ENCODE measurements around the gene PSMB2.
A peak's percentile ranks its signal among the peaks of the same experiment; 100 is the strongest.

PSMB2 gene

GRCh38 chr1:35661474-35661795 is 20.1 kb upstream of the PSMB2 start:
- no peak for ATAC-seq
- TF ChIP-seq ZNF565 (CRISPR knock-in tag; conservative IDR thresholded peaks at IDR 0.05; ENCODE audit: low read depth) (no peak), CREB5 (CRISPR knock-in tag; IDR thresholded peaks at IDR 0.05; ENCODE audit: low read depth) (no peak), ZFP3 (CRISPR knock-in tag; IDR thresholded peaks at IDR 0.05) (no peak), ISL1 (CRISPR knock-in tag; IDR thresholded peaks at IDR 0.05) (no peak), CSRNP3 (CRISPR knock-in tag; IDR thresholded peaks at IDR 0.05) (no peak), GLIS3 (CRISPR knock-in tag; IDR thresholded peaks at IDR 0.05) (no peak), ZNF8 (CRISPR knock-in tag; IDR thresholded peaks at IDR 0.05) (no peak)
- TF ChIP-seq, protein P1, sequence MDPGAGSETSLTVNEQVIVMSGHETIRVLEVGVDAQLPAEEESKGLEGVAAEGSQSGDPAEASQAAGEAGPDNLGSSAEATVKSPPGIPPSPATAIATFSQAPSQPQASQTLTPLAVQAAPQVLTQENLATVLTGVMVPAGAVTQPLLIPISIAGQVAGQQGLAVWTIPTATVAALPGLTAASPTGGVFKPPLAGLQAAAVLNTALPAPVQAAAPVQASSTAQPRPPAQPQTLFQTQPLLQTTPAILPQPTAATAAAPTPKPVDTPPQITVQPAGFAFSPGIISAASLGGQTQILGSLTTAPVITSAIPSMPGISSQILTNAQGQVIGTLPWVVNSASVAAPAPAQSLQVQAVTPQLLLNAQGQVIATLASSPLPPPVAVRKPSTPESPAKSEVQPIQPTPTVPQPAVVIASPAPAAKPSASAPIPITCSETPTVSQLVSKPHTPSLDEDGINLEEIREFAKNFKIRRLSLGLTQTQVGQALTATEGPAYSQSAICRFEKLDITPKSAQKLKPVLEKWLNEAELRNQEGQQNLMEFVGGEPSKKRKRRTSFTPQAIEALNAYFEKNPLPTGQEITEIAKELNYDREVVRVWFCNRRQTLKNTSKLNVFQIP (CRISPR knock-in tag; IDR thresholded peaks at IDR 0.05; ENCODE audit: borderline replicate concordance, low read depth) = no peak
- TF ChIP-seq, protein P2, sequence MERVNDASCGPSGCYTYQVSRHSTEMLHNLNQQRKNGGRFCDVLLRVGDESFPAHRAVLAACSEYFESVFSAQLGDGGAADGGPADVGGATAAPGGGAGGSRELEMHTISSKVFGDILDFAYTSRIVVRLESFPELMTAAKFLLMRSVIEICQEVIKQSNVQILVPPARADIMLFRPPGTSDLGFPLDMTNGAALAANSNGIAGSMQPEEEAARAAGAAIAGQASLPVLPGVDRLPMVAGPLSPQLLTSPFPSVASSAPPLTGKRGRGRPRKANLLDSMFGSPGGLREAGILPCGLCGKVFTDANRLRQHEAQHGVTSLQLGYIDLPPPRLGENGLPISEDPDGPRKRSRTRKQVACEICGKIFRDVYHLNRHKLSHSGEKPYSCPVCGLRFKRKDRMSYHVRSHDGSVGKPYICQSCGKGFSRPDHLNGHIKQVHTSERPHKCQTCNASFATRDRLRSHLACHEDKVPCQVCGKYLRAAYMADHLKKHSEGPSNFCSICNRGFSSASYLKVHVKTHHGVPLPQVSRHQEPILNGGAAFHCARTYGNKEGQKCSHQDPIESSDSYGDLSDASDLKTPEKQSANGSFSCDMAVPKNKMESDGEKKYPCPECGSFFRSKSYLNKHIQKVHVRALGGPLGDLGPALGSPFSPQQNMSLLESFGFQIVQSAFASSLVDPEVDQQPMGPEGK (CRISPR knock-in tag; IDR thresholded peaks at IDR 0.05; ENCODE audit: borderline replicate concordance) = no peak

DNA sequence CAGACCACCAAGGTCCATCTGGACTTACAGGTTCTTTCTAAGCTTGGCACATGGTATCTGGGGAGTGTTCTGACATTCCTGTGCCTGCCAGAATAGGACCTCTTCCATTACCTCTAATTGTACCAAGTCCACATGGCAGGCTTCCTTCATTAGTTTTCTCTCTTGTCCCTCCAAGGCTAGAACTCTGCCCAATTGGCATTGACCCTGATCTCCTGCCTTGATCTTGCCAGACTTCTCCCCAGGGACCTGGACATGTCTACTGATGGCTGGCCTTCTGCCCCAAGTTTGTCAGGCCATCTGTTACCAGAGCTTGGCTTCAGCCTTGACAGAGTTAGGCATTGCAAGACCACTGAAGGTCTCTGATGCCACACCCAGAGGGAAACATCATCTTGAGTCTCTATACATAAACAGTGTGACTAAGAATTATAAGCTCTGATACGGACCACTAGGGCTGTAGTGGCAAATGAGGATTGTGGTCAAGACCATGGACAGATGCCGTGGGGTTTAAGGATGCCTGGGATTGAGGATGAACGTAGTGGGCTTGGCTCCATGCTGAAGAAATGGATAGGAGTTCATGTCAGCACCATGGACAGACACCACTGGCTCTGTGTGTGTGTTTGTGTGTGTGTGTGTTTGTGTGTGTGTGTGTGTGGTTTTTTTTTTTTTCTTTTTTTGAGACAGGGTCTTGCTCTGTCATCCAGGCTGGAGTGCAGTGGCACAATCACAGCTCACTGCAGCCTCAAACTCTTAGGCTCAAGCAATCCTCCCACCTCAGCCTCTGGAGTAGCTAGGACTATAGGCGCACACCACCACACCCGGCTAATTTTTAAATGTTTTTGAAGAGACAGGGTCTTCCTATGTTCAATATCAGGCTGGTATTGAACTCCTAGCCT is 19.5 kb upstream of the PSMB2 start:
- peak; percentile 53; the same call in 2 of the 3 replicates for ATAC-seq
- no peak for TF ChIP-seq ESRRG (CRISPR knock-in tag; IDR thresholded peaks at IDR 0.05)
- peak; percentile 82 for TF ChIP-seq ZFP3 (CRISPR knock-in tag; IDR thresholded peaks at IDR 0.05)

GRCh38 chr1:35659589-35659988 is 18.3 kb upstream of the PSMB2 start:
- no peak for ATAC-seq
- TF ChIP-seq ISL1 (CRISPR knock-in tag; IDR thresholded peaks at IDR 0.05) (no peak), ARNTL (CRISPR knock-in tag; IDR thresholded peaks at IDR 0.05; ENCODE audit: borderline replicate concordance, low read depth) (no peak), GLIS3 (CRISPR knock-in tag; IDR thresholded peaks at IDR 0.05) (no peak), CSRNP3 (CRISPR knock-in tag; IDR thresholded peaks at IDR 0.05) (no peak), ZC3H10 (CRISPR knock-in tag; IDR thresholded peaks at IDR 0.05) (no peak), ZNF8 (CRISPR knock-in tag; IDR thresholded peaks at IDR 0.05) (no peak), TCF4 (CRISPR knock-in tag; IDR thresholded peaks at IDR 0.05; ENCODE audit: borderline replicate concordance) (no peak), OSR1 (CRISPR knock-in tag; IDR thresholded peaks at IDR 0.05) (no peak)
- TF ChIP-seq, protein P2 (CRISPR knock-in tag; IDR thresholded peaks at IDR 0.05; ENCODE audit: borderline replicate concordance) = no peak

DNA sequence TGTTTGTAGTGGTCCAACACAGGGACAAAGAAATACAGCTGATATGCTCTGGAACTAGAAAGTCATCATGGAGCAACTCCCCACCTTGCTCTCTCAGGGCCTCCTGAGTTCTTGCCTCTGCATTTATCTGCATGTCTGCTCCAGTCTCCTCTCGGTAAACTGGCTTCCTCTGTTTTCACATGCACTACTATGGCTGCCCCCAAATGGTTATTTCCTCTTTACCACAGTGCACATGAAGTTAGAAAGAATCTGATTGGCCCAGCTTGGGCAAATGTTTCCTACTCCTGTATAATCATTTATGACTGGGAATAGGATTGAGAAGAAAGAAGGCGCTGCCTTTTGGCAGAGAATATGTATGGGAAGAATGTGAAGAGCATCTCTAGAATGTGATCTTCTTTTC is 16.5 kb upstream of the PSMB2 start:
- ATAC-seq = no peak; the same call in 2 of the 3 replicates
- TF ChIP-seq ARNTL (CRISPR knock-in tag; IDR thresholded peaks at IDR 0.05; ENCODE audit: borderline replicate concordance, low read depth) = no peak
- no peak for TF ChIP-seq ZC3H10 (CRISPR knock-in tag; IDR thresholded peaks at IDR 0.05)
- TF ChIP-seq TOX (CRISPR knock-in tag; IDR thresholded peaks at IDR 0.05; ENCODE audit: borderline replicate concordance) = no peak
- TF ChIP-seq TSHZ2 (CRISPR knock-in tag; IDR thresholded peaks at IDR 0.05) = no peak
- no peak for TF ChIP-seq TCF4 (CRISPR knock-in tag; IDR thresholded peaks at IDR 0.05; ENCODE audit: borderline replicate concordance)
- TF ChIP-seq, protein P1 (CRISPR knock-in tag; IDR thresholded peaks at IDR 0.05; ENCODE audit: borderline replicate concordance, low read depth) = no peak
- no peak for TF ChIP-seq BACH2 (CRISPR knock-in tag; IDR thresholded peaks at IDR 0.05; ENCODE audit: borderline replicate concordance)
- TF ChIP-seq OSR1 (CRISPR knock-in tag; IDR thresholded peaks at IDR 0.05) = no peak
- TF ChIP-seq PPARA (CRISPR knock-in tag; IDR thresholded peaks at IDR 0.05; ENCODE audit: borderline replicate concordance) = no peak

Measured in SK-N-SH treated with all-trans-retinoic acid at 6 μM for 48 hours (cell line).